ENCODE measurements around the gene C1orf226.

The C1orf226 gene

DNA sequence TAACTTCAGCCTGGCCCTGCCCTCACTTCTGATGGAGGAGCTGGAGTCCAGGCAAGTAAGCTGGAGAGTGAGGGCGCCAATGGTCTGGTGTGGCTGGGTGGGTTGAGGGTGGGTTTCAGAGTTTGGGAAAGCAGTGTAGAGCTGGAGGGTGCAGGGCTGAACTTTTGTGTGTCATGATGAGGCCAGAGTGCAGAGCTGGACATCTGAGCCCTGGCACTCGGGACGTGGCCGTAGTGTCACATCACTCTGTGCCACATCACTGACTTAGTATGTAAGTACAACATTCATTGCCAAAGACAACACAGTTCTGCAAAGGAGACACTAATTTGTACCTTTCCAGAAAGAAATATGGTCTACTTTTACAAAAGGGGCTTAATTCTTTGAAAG, 20.7 kb upstream of the C1orf226 start:
- no peaks in the 10 kb centered on the region for H3K9me2 ChIP-seq (replicated peaks; ENCODE audit: insufficient read depth, low read length)
- H3F3A ChIP-seq (ENCODE audit: insufficient read depth), result no peaks in the 10 kb centered on the region
- H4K20me1 ChIP-seq (ENCODE audit: low read depth, low read length), result no peaks in the 10 kb centered on the region
- no peaks in the 10 kb centered on the region for H3K36me3 ChIP-seq (ENCODE audit: low read length)
- no peaks in the 10 kb centered on the region for H3K9me3 ChIP-seq (ENCODE audit: insufficient read depth, low read length)
- H3K27ac ChIP-seq (ENCODE audit: low read depth, low read length), result no peak overlapping the region
- H3K79me2 ChIP-seq (ENCODE audit: insufficient read depth, low read length), result no peaks in the 10 kb centered on the region
- no peak overlapping the region for H2AFZ ChIP-seq (ENCODE audit: low read depth, low read length, severe bottlenecking)
- no peak overlapping the region for H3K4me3 ChIP-seq (ENCODE audit: insufficient read depth, low read length, poor library complexity, severe bottlenecking)
- TF ChIP-seq EZH2phosphoT487 (conservative IDR thresholded peaks at IDR 0.05; ENCODE audit: low read length), result no peak
- TF ChIP-seq, protein P1, sequence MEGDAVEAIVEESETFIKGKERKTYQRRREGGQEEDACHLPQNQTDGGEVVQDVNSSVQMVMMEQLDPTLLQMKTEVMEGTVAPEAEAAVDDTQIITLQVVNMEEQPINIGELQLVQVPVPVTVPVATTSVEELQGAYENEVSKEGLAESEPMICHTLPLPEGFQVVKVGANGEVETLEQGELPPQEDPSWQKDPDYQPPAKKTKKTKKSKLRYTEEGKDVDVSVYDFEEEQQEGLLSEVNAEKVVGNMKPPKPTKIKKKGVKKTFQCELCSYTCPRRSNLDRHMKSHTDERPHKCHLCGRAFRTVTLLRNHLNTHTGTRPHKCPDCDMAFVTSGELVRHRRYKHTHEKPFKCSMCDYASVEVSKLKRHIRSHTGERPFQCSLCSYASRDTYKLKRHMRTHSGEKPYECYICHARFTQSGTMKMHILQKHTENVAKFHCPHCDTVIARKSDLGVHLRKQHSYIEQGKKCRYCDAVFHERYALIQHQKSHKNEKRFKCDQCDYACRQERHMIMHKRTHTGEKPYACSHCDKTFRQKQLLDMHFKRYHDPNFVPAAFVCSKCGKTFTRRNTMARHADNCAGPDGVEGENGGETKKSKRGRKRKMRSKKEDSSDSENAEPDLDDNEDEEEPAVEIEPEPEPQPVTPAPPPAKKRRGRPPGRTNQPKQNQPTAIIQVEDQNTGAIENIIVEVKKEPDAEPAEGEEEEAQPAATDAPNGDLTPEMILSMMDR (IDR thresholded peaks at IDR 0.05; ENCODE audit: insufficient read depth, low read length, poor library complexity, severe bottlenecking), result no peak
- H3K9ac ChIP-seq (ENCODE audit: low read length), result no peak overlapping the region
- no peaks in the 10 kb centered on the region for H3K27me3 ChIP-seq (ENCODE audit: low read length)
- H3K4me2 ChIP-seq (ENCODE audit: low read depth, low read length, poor library complexity, severe bottlenecking), result no peak overlapping the region

DNA sequence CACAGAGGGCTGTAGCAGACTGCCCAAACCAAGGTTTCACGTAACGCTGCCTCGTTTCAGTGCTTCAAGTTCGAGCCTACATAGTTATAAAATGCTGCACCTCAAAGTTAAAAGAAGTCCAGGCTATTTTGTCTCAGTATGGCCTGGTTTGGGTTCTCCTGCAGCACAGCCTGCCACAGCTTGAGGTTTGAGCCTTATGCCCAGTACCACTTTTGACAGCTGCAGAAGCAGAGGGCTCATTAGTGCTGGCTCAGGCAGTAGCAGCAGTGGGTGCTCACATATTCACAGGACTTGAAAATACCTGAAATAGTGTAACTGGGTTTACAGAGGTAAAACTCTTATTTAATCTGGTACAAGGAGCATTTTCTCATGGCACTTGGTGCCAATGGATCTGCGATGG, 20.2 kb upstream of the C1orf226 start:
- no peaks in the 10 kb centered on the region for H3F3A ChIP-seq (ENCODE audit: insufficient read depth)
- no peak overlapping the region for H3K4me2 ChIP-seq (ENCODE audit: low read depth, low read length, poor library complexity, severe bottlenecking)
- H3K27ac ChIP-seq (ENCODE audit: low read depth, low read length), result no peak overlapping the region
- H2AFZ ChIP-seq (ENCODE audit: low read depth, low read length, severe bottlenecking), result no peak overlapping the region
- no peak overlapping the region for H3K9ac ChIP-seq (ENCODE audit: low read length)
- no peaks in the 10 kb centered on the region for H3K9me2 ChIP-seq (replicated peaks; ENCODE audit: insufficient read depth, low read length)
- H3K27me3 ChIP-seq (ENCODE audit: low read length), result no peaks in the 10 kb centered on the region
- H3K36me3 ChIP-seq (ENCODE audit: low read length), result no peaks in the 10 kb centered on the region
- H3K9me3 ChIP-seq (ENCODE audit: insufficient read depth, low read length), result no peaks in the 10 kb centered on the region
- TF ChIP-seq EZH2phosphoT487 (conservative IDR thresholded peaks at IDR 0.05; ENCODE audit: low read length), result no peak
- TF ChIP-seq, protein P1 (IDR thresholded peaks at IDR 0.05; ENCODE audit: insufficient read depth, low read length, poor library complexity, severe bottlenecking), result no peak
- H3K4me3 ChIP-seq (ENCODE audit: insufficient read depth, low read length, poor library complexity, severe bottlenecking), result no peak overlapping the region
- H3K79me2 ChIP-seq (ENCODE audit: insufficient read depth, low read length), result no peaks in the 10 kb centered on the region
- H4K20me1 ChIP-seq (ENCODE audit: low read depth, low read length), result no peaks in the 10 kb centered on the region

- H3K27me3 ChIP-seq (ENCODE audit: low read length), result no peaks in the 10 kb centered on the region
- H3K4me2 ChIP-seq (ENCODE audit: low read depth, low read length, poor library complexity, severe bottlenecking), result no peak overlapping the region
- no peaks in the 10 kb centered on the region for H4K20me1 ChIP-seq (ENCODE audit: low read depth, low read length)
- H3K79me2 ChIP-seq (ENCODE audit: insufficient read depth, low read length), result no peaks in the 10 kb centered on the region
- no peak overlapping the region for H3K4me3 ChIP-seq (ENCODE audit: insufficient read depth, low read length, poor library complexity, severe bottlenecking)
- no peaks in the 10 kb centered on the region for H3K9me2 ChIP-seq (replicated peaks; ENCODE audit: insufficient read depth, low read length)
- no peak for TF ChIP-seq EZH2phosphoT487 (conservative IDR thresholded peaks at IDR 0.05; ENCODE audit: low read length)
- TF ChIP-seq, protein P1 (IDR thresholded peaks at IDR 0.05; ENCODE audit: insufficient read depth, low read length, poor library complexity, severe bottlenecking), result no peak
- H3K36me3 ChIP-seq (ENCODE audit: low read length), result no peaks in the 10 kb centered on the region
- no peaks in the 10 kb centered on the region for H3K9me3 ChIP-seq (ENCODE audit: insufficient read depth, low read length)
- no peak overlapping the region for H2AFZ ChIP-seq (ENCODE audit: low read depth, low read length, severe bottlenecking)
- H3K27ac ChIP-seq (ENCODE audit: low read depth, low read length), result no peak overlapping the region
- no peaks in the 10 kb centered on the region for H3F3A ChIP-seq (ENCODE audit: insufficient read depth)
- H3K9ac ChIP-seq (ENCODE audit: low read length), result no peak overlapping the region
These were observed 17.7 kb upstream of the C1orf226 start for GRCh38 chr1:162363823-162364222.

All from SU-DHL-6 (cell line).